BLaER1 treated with 17β-estradiol and CSF1 and Interleukin-3, amounts not matched to agents 10 nM and 100 nM (cell line): Measurements from ENCODE around the gene NSG1.

Experiments used
- H3K27ac ChIP-seq, 11 experiments: shearing (Covaris generic); formaldehyde crosslinking; 2 replicates each; pipeline ENCODE4 v1.8.1; 2022
- H3K27me3 ChIP-seq, 11 experiments: shearing (Covaris generic); formaldehyde crosslinking; 2 replicates each; pipeline ENCODE4 v1.8.1; 2022
- H3K36me3 ChIP-seq, 11 experiments: shearing (Covaris generic); formaldehyde crosslinking; 2 replicates each; pipeline ENCODE4 v1.8.1; 2022
- H3K4me1 ChIP-seq, 10 experiments: shearing (Covaris generic); formaldehyde crosslinking; 2 replicates each; pipeline ENCODE4 v1.8.1; 2022
- H3K4me2 ChIP-seq, 11 experiments: shearing (Covaris generic); formaldehyde crosslinking; 2 replicates each; pipeline ENCODE4 v1.8.1; 2022
- H3K4me3 ChIP-seq, 10 experiments: shearing (Covaris generic); formaldehyde crosslinking; 2 replicates each; pipeline ENCODE4 v1.8.1; 2022
- H3K9ac ChIP-seq, 11 experiments: shearing (Covaris generic); formaldehyde crosslinking; 2 replicates each; pipeline ENCODE4 v1.8.1; 2022
- H3K9me3 ChIP-seq, 11 experiments: shearing (Covaris generic); formaldehyde crosslinking; replicated peaks in 1 of 11; 2 replicates each; pipeline ENCODE4 v1.8.1; 2022
- H4K20me1 ChIP-seq, 11 experiments: shearing (Covaris generic); formaldehyde crosslinking; 2 replicates each; pipeline ENCODE4 v1.8.1; 2022
- Cebpa-rat ChIP-seq, 11 experiments: shearing (Covaris generic); IDR thresholded peaks; 2 replicates each; pipeline ENCODE4 v1.8.1; 2022

Gene NSG1

GRCh38 chr4:4437798-4438470 lies 51.0 kb downstream of the NSG1 start:
- no peak overlapping the region for H3K4me2 ChIP-seq
- no peaks in the 10 kb centered on the region for H3K4me1 ChIP-seq
- H3K9ac ChIP-seq = no peak overlapping the region
- peaks cover 32 to 92% (median 62%) of the 10 kb centered on the region in 11 experiments for H3K36me3 ChIP-seq
- no peaks in the 10 kb centered on the region for H3K27me3 ChIP-seq
- no peak overlapping the region for H3K4me3 ChIP-seq
- H3K9me3 ChIP-seq = no peaks in the 10 kb centered on the region
- peaks cover 0 to 9% (median 0%) of the 10 kb centered on the region in 11 experiments; a peak in 4 of 22 replicates for H4K20me1 ChIP-seq
- no peak overlapping the region for H3K27ac ChIP-seq
- no peak for TF ChIP-seq Cebpa-rat (IDR thresholded peaks at IDR 0.05)

- no peaks in the 10 kb centered on the region for H3K27me3 ChIP-seq
- H3K4me3 ChIP-seq = no peak overlapping the region
- no peak overlapping the region for H3K27ac ChIP-seq
- TF ChIP-seq Cebpa-rat (IDR thresholded peaks at IDR 0.05) = no peak
- H3K9me3 ChIP-seq = no peaks in the 10 kb centered on the region
- peaks cover 31 to 92% (median 55%) of the 10 kb centered on the region in 11 experiments for H3K36me3 ChIP-seq
- H3K9ac ChIP-seq = no peak overlapping the region
- no peak overlapping the region for H3K4me2 ChIP-seq
- peaks cover 0 to 9% (median 0%) of the 10 kb centered on the region in 11 experiments; a peak in 4 of 22 replicates for H4K20me1 ChIP-seq
- no peaks in the 10 kb centered on the region for H3K4me1 ChIP-seq
These were observed 52.0 kb downstream of the NSG1 start for GRCh38 chr4:4438891-4439290.

- H3K9ac ChIP-seq = no peak overlapping the region
These were observed 52.9 kb downstream of the NSG1 start for GRCh38 chr4:4439782-4440181.

GRCh38 chr4:4440333-4441061 lies 53.6 kb downstream of the NSG1 start:
- TF ChIP-seq Cebpa-rat (IDR thresholded peaks at IDR 0.05) = no peak
- no peak overlapping the region for H3K27ac ChIP-seq
- no peak overlapping the region for H3K9ac ChIP-seq
- H3K9me3 ChIP-seq = no peaks in the 10 kb centered on the region
- no peak overlapping the region for H3K4me2 ChIP-seq
- H3K27me3 ChIP-seq = no peaks in the 10 kb centered on the region
- H3K36me3 ChIP-seq = peaks cover 21 to 89% (median 45%) of the 10 kb centered on the region in 11 experiments
- H3K4me1 ChIP-seq = no peaks in the 10 kb centered on the region
- H3K4me3 ChIP-seq = no peak overlapping the region
- H4K20me1 ChIP-seq = peaks cover 0 to 7% (median 0%) of the 10 kb centered on the region in 11 experiments; a peak in 4 of 22 replicates

More at GRCh38 chr4:4439782-4440181, 52.9 kb downstream of the NSG1 start:
- peaks cover 26 to 92% (median 50%) of the 10 kb centered on the region in 11 experiments for H3K36me3 ChIP-seq
- no peaks in the 10 kb centered on the region for H3K4me1 ChIP-seq
- H3K9me3 ChIP-seq = no peaks in the 10 kb centered on the region
- H3K4me3 ChIP-seq = no peak overlapping the region
- TF ChIP-seq Cebpa-rat (IDR thresholded peaks at IDR 0.05) = no peak
- no peaks in the 10 kb centered on the region for H3K27me3 ChIP-seq
- peaks cover 0 to 9% (median 0%) of the 10 kb centered on the region in 11 experiments; a peak in 4 of 22 replicates for H4K20me1 ChIP-seq
- no peak overlapping the region for H3K27ac ChIP-seq
- no peak overlapping the region for H3K4me2 ChIP-seq

- Histone ChIP-seq H3K4me2 (no peak overlapping the region), H3K36me3 (peaks cover 6 to 66% (median 17%) of the 10 kb centered on the region in 11 experiments; a peak in 14 of 22 replicates), H3K4me1 (no peaks in the 10 kb centered on the region), H3K9ac (no peak overlapping the region), H3K4me3 (no peak overlapping the region), H4K20me1 (peaks cover 0 to 6% (median 0%) of the 10 kb centered on the region in 11 experiments; a peak in 1 of 22 replicates), H3K9me3 (no peaks in the 10 kb centered on the region), H3K27me3 (no peaks in the 10 kb centered on the region), H3K27ac (peak overlapping the region in 2 of 11 experiments; percentile 5 to 19; a peak in 2 of 22 replicates)
- TF ChIP-seq Cebpa-rat (IDR thresholded peaks at IDR 0.05) = no peak
These were observed 56.9 kb downstream of the NSG1 start for GRCh38 chr4:4443821-4444220.

GRCh38 chr4:4446434-4446833 lies 59.5 kb downstream of the NSG1 start:
- Histone ChIP-seq H3K36me3 (peaks cover 0 to 73% (median 14%) of the 10 kb centered on the region in 11 experiments; a peak in 13 of 22 replicates), H3K27me3 (no peaks in the 10 kb centered on the region), H3K4me2 (no peak overlapping the region), H4K20me1 (peaks cover 0 to 7% (median 0%) of the 10 kb centered on the region in 11 experiments; a peak in 4 of 22 replicates), H3K9ac (no peak overlapping the region), H3K27ac (no peak overlapping the region), H3K4me1 (peaks cover 0 to 12% (median 7%) of the 10 kb centered on the region in 10 experiments; a peak in 11 of 20 replicates), H3K9me3 (no peaks in the 10 kb centered on the region), H3K4me3 (no peak overlapping the region)
- TF ChIP-seq Cebpa-rat (IDR thresholded peaks at IDR 0.05) = no peak

- Histone ChIP-seq H3K4me3 (no peak overlapping the region), H3K9ac (no peak overlapping the region), H3K27ac (no peak overlapping the region), H3K4me2 (no peak overlapping the region), H3K36me3 (peaks cover 77 to 100% (median 86%) of the 10 kb centered on the region in 11 experiments), H3K27me3 (no peaks in the 10 kb centered on the region), H4K20me1 (peaks cover 0 to 6% (median 0%) of the 10 kb centered on the region in 11 experiments; a peak in 5 of 22 replicates), H3K9me3 (peaks cover 0 to 4% (median 0%) of the 10 kb centered on the region in 11 experiments; a peak in 1 of 22 replicates), H3K4me1 (peaks cover 0 to 8% (median 5%) of the 10 kb centered on the region in 10 experiments; a peak in 11 of 20 replicates)
- TF ChIP-seq Cebpa-rat (IDR thresholded peaks at IDR 0.05) = no peak
These were observed 68.4 kb downstream of the NSG1 start for GRCh38 chr4:4455210-4455865.

- H3K4me3 ChIP-seq = no peak overlapping the region
- peaks cover 77 to 98% (median 87%) of the 10 kb centered on the region in 11 experiments for H3K36me3 ChIP-seq
- H3K4me2 ChIP-seq = no peak overlapping the region
- H3K9ac ChIP-seq = no peak overlapping the region
- H3K9me3 ChIP-seq = peaks cover 0 to 4% (median 0%) of the 10 kb centered on the region in 11 experiments; a peak in 1 of 22 replicates
- TF ChIP-seq Cebpa-rat (IDR thresholded peaks at IDR 0.05) = no peak
- H3K4me1 ChIP-seq = no peaks in the 10 kb centered on the region
- peaks cover 0 to 6% (median 0%) of the 10 kb centered on the region in 11 experiments; a peak in 4 of 22 replicates for H4K20me1 ChIP-seq
- no peaks in the 10 kb centered on the region for H3K27me3 ChIP-seq
- H3K27ac ChIP-seq = no peak overlapping the region
These were observed 69.4 kb downstream of the NSG1 start for GRCh38 chr4:4456351-4456750.
